Stomach (tissue), 9 donors: ENCODE measurements around the gene MEGF6. TPM values are rescaled to one million over a fixed set of nuclear protein-coding genes. Genes with fewer than 3 reads are reported as not detected.

Source experiments
- DNase-seq, 2 donors: peaks; one replicate each; pipeline versions ENCODE4 v3.0.0 to v3.0.0-alpha.2; 2013 to 2019
- H3K27ac ChIP-seq, 5 donors: fragments of 200-600 bp in 4 of 5; sonication (generic) in 4 of 5; one replicate each; pipeline ENCODE4 v1.5.1; 2013 to 2019; ENCODE audit warnings: mild to moderate bottlenecking in 1 of 5, moderate library complexity in 1 of 5
- H3K27me3 ChIP-seq, 3 donors: fragments of 200-600 bp; sonication (generic); one replicate each; pipeline ENCODE4 v1.5.1; 2017 to 2019; ENCODE audit warnings: mixed run types in 1 of 3
- H3K36me3 ChIP-seq, 4 donors: fragments of 200-600 bp; sonication (generic); 1 replicate in 3 of 4; 2 replicates in 1 of 4; pipeline ENCODE4 v1.5.1; 2016 to 2019
- H3K4me1 ChIP-seq, 4 donors: fragments of 200-600 bp; sonication (generic); one replicate each; pipeline ENCODE4 v1.5.1; 2016 to 2019
- H3K4me3 ChIP-seq, 4 donors: fragments of 200-600 bp; sonication (generic) in 3 of 4; one replicate each; pipeline ENCODE4 v1.5.1; 2016 to 2019; ENCODE audit warnings: mild to moderate bottlenecking in 1 of 4
- H3K9me3 ChIP-seq, 4 donors: fragments of 200-600 bp; sonication (generic); one replicate each; pipeline ENCODE4 v1.5.1; 2016 to 2019
- CTCF ChIP-seq, 7 experiments: fragments of 450-650 bp in 4 of 7; fragments of 200-600 bp in 3 of 7; sonication (generic) in 3 of 7; IDR thresholded peaks; one replicate each; pipeline ENCODE4 v1.5.1; 2016 to 2019; ENCODE audit warnings: antibody characterized with exemption in 7 of 7, control low read depth in 2 of 7, mild to moderate bottlenecking in 1 of 7
- EP300 ChIP-seq: sonication (generic); formaldehyde crosslinking; IDR thresholded peaks from one replicate; pipeline ENCODE4 v1.6.1; 2017; ENCODE audit warnings: antibody characterized with exemption
- POLR2A ChIP-seq, 4 donors: fragments of 450-650 bp; IDR thresholded peaks; one replicate each; pipeline ENCODE4 v1.6.1; 2016; ENCODE audit warnings: antibody characterized with exemption in 4 of 4, control low read depth in 2 of 4, mild to moderate bottlenecking in 1 of 4, moderate library complexity in 1 of 4
- POLR2AphosphoS5 ChIP-seq, 3 donors: sonication (generic); formaldehyde crosslinking; IDR thresholded peaks; one replicate each; pipeline ENCODE4 v1.6.1; 2016; ENCODE audit warnings: antibody characterized with exemption in 3 of 3
- WGBS, 5 donors: extraction: QIAGEN DNeasy Blood & Tissue Kit in 3 of 5; methylation state at CpG; one replicate each; pipeline versions ENCODE4 v1.1.5 to v1.1.7; 2013 to 2018; 5-methylcytosine and 5-hydroxymethylcytosine counted together
- intact Hi-C: fragments of 100-400 bp; cut with DNase I; formaldehyde crosslinking; loops from one replicate; pipeline ENCODE4 v1.15.1; 2023; ENCODE audit warnings: low total_unique reads
- polyA plus RNA-seq, 3 donors: library from polyadenylated mRNA; stranded (reverse); fragments of 200-250 nt; gene quantifications; one replicate each; pipeline ENCODE4 v1.2.3, GENCODE V29; 2013
- total RNA-seq, 5 donors: library from RNA; depleted of rRNA; stranded (reverse); fragments of >200 nt; gene quantifications; one replicate each; pipeline versions ENCODE4 v1.1.0 to v1.2.3, GENCODE V29; 2014 to 2016
- donor health status: healthy with polysubstance abuse.
- donor health status: Bipolar disorder and iron deficiency.
- donor health status: healthy.

MEGF6 gene
- total and polyA plus RNA-seq, 8 donors, result 2.6 to 57.2 (median 26.7) TPM

- DNase-seq, result no peak
- H3K27me3 ChIP-seq, result no peaks in the 10 kb centered on the region
- H3K4me1 ChIP-seq, result peaks cover 0 to 5% (median 0%) of the 10 kb centered on the region in 4 donors
- no peaks in the 10 kb centered on the region for H3K9me3 ChIP-seq
- peaks cover 0 to 37% (median 12%) of the 10 kb centered on the region in 4 donors for H3K36me3 ChIP-seq
- WGBS, 5 donors, result 93 to 97% (median 94%) methylated on average over 8 to 16 of the region's 16 CpGs
- no peak overlapping the region for H3K4me3 ChIP-seq
- H3K27ac ChIP-seq, result no peak overlapping the region
- intact Hi-C loops, result no loop called here
- no peak for TF ChIP-seq POLR2A (IDR thresholded peaks at IDR 0.05)
- no peak for TF ChIP-seq CTCF (IDR thresholded peaks at IDR 0.05)
- no peak for TF ChIP-seq POLR2AphosphoS5 (IDR thresholded peaks at IDR 0.05)
- TF ChIP-seq EP300, result no peak
Observed at GRCh38 chr1:3511306-3511705, 100.0 kb downstream of the MEGF6 start.

GRCh38 chr1:3510956-3511250 lies 100.4 kb downstream of the MEGF6 start:
- peaks cover 0 to 37% (median 12%) of the 10 kb centered on the region in 4 donors for H3K36me3 ChIP-seq
- no peaks in the 10 kb centered on the region for H3K9me3 ChIP-seq
- intact Hi-C loops, result no loop called here
- no peak for DNase-seq
- WGBS, 5 donors, result 91 to 95% (median 93%) methylated on average over 8 to 12 of the region's 12 CpGs
- no peak for TF ChIP-seq CTCF (IDR thresholded peaks at IDR 0.05)
- TF ChIP-seq POLR2A (IDR thresholded peaks at IDR 0.05), result no peak
- H3K4me3 ChIP-seq, result no peak overlapping the region
- peaks cover 0 to 1% (median 0%) of the 10 kb centered on the region in 4 donors for H3K4me1 ChIP-seq
- no peaks in the 10 kb centered on the region for H3K27me3 ChIP-seq
- H3K27ac ChIP-seq, result no peak overlapping the region

- no peak for TF ChIP-seq POLR2AphosphoS5 (IDR thresholded peaks at IDR 0.05)
- TF ChIP-seq EP300, result no peak
- no peak for TF ChIP-seq POLR2A (IDR thresholded peaks at IDR 0.05)
- TF ChIP-seq CTCF (IDR thresholded peaks at IDR 0.05), result no peak
- H3K4me3 ChIP-seq, result no peak overlapping the region
- intact Hi-C loops, result no loop called here
- H3K4me1 ChIP-seq, result no peaks in the 10 kb centered on the region
- DNase-seq, result no peak
- H3K27me3 ChIP-seq, result no peaks in the 10 kb centered on the region
- H3K36me3 ChIP-seq, result peaks cover 0 to 37% (median 12%) of the 10 kb centered on the region in 4 donors
- H3K27ac ChIP-seq, result no peak overlapping the region
- H3K9me3 ChIP-seq, result no peaks in the 10 kb centered on the region
- 88 to 93% (median 91%) methylated on average over 15 to 32 of the region's 32 CpGs for WGBS, 5 donors
Observed at GRCh38 chr1:3510136-3510955, 101.0 kb downstream of the MEGF6 start.

GRCh38 chr1:3509721-3510120 lies 101.6 kb downstream of the MEGF6 start:
- H3K27me3 ChIP-seq, result no peaks in the 10 kb centered on the region
- DNase-seq, result no peak
- intact Hi-C loops, result no loop called here
- H3K4me1 ChIP-seq, result no peaks in the 10 kb centered on the region
- peaks cover 0 to 37% (median 12%) of the 10 kb centered on the region in 4 donors for H3K36me3 ChIP-seq
- 89 to 96% (median 93%) methylated on average over 5 to 21 of the region's 21 CpGs for WGBS, 5 donors
- H3K4me3 ChIP-seq, result no peak overlapping the region
- TF ChIP-seq EP300 (no peak), CTCF (IDR thresholded peaks at IDR 0.05) (no peak)
- no peaks in the 10 kb centered on the region for H3K9me3 ChIP-seq
- H3K27ac ChIP-seq, result no peak overlapping the region
